Panc1 (cell line): ENCODE measurements around the gene TMEM235. TPM values are rescaled to one million over a fixed set of nuclear protein-coding genes. Genes with fewer than 3 reads are reported as not detected.

Source experiments
- ATAC-seq: fragments of 200-7000 bp; cut with Tn5 transposase; 2 replicates; pipeline ENCODE4 v1.9.1; 2020; ENCODE audit warnings: mild to moderate bottlenecking, moderate library complexity
- BruUV-seq: library from RNA; stranded (reverse); fragments of 400-500 nt; replicated peaks from 2 replicates; lab custom pipeline; 2021; lab: Mats Ljungman, UMichigan
- CTCF ChIA-PET: fragments of 300-600 bp; sonication (Branson Sonifier 250); formaldehyde crosslinking; loops from one replicate; lab custom pipeline; 2022; ENCODE audit warnings: antibody characterized with exemption; lab: Charles Lee
- POLR2A ChIA-PET: fragments of 300-600 bp; sonication (Branson Sonifier 250); formaldehyde crosslinking; loops from one replicate; lab custom pipeline; 2022; ENCODE audit warnings: antibody characterized with exemption; lab: Charles Lee
- DNase-seq: peaks from one replicate; pipeline ENCODE4 v3.0.0-alpha.2; 2010; ENCODE audit warnings: low read depth, low spot score
- H3K27ac ChIP-seq: 2 replicates; pipeline ENCODE4 v1.5.1; 2011; ENCODE audit warnings: mild to moderate bottlenecking, low read length, inconsistent platforms
- H3K27me3 ChIP-seq: fragments of 200-500 bp; sonication (Bioruptor generic); 2 replicates; pipeline ENCODE4 v1.6.0; 2014; ENCODE audit warnings: low read length, inconsistent platforms; ENCODE audit not compliant: control insufficient read depth, insufficient read depth
- H3K36me3 ChIP-seq: fragments of 200-500 bp; sonication (Bioruptor generic); 2 replicates; pipeline ENCODE4 v1.5.1; 2014; ENCODE audit warnings: inconsistent platforms, mild to moderate bottlenecking, low read length, moderate library complexity; ENCODE audit not compliant: control insufficient read depth, insufficient read depth
- H3K4me1 ChIP-seq: 2 replicates; pipeline ENCODE4 v1.5.1; 2011; ENCODE audit warnings: inconsistent platforms, mild to moderate bottlenecking, low read length, moderate library complexity; ENCODE audit not compliant: control insufficient read depth, insufficient read depth
- H3K4me3 ChIP-seq, 2 experiments: 2 replicates each; pipeline ENCODE4 v1.5.1; 2011 to 2012; ENCODE audit warnings: low read depth in 2 of 2, low read length in 2 of 2, mild to moderate bottlenecking in 2 of 2, inconsistent platforms in 1 of 2, moderate library complexity in 1 of 2
- H3K9me3 ChIP-seq: fragments of 200-500 bp; sonication (Bioruptor generic); 2 replicates; pipeline ENCODE4 v1.5.1; 2014; ENCODE audit warnings: low read depth, mild to moderate bottlenecking, inconsistent platforms, low read length, moderate library complexity; ENCODE audit not compliant: control insufficient read depth, insufficient read depth
- POLR2AphosphoS5 ChIP-seq: IDR thresholded peaks from 2 replicates; pipeline ENCODE4 v1.6.1; 2012; ENCODE audit warnings: mild to moderate bottlenecking, low read depth, low read length, moderate library complexity
- SIN3A ChIP-seq: IDR thresholded peaks from 2 replicates; pipeline ENCODE4 v1.6.1; 2012; ENCODE audit warnings: low read depth, mild to moderate bottlenecking, low read length, moderate library complexity, borderline replicate concordance; ENCODE audit not compliant: insufficient read depth
- TCF7L2 ChIP-seq: IDR thresholded peaks from 2 replicates; pipeline ENCODE4 v1.6.1; 2011; ENCODE audit warnings: mild to moderate bottlenecking, low read depth, low read length, inconsistent platforms
- in situ Hi-C: cut with HindIII; loops from 2 replicates; pipeline ENCODE4 v1.10.0; 2016; ENCODE audit warnings: low sequenced_read_pairs, low pct_unique_long_range_greater_than_20kb
- intact Hi-C: fragments of 100-400 bp; cut with micrococcal nuclease; formaldehyde crosslinking; loops from one replicate; pipeline ENCODE4 v1.10.0; 2022; ENCODE audit not compliant: unreplicated experiment
- total RNA-seq: library from RNA; stranded (reverse); gene quantifications from one replicate; pipeline ENCODE4 v1.2.1, GENCODE V29; 2021; ENCODE audit not compliant: unreplicated experiment
- TF ChIP-seq, protein P1 (sequence below), 2 experiments: IDR thresholded peaks; 2 replicates each; pipeline ENCODE4 v1.6.1; 2011 to 2012; ENCODE audit warnings: low read depth in 2 of 2, control low read depth in 1 of 2, low read length in 1 of 2, mild to moderate bottlenecking in 1 of 2, moderate library complexity in 1 of 2; ENCODE audit not compliant: insufficient read depth in 1 of 2
- TF ChIP-seq, protein P2 (sequence below): fragments of 450-650 bp; IDR thresholded peaks from 2 replicates; pipeline ENCODE4 v1.5.1; 2017; ENCODE audit warnings: mild to moderate bottlenecking

TMEM235 gene
- total RNA-seq, 1 experiment from 2014 or later: not detected

DNA sequence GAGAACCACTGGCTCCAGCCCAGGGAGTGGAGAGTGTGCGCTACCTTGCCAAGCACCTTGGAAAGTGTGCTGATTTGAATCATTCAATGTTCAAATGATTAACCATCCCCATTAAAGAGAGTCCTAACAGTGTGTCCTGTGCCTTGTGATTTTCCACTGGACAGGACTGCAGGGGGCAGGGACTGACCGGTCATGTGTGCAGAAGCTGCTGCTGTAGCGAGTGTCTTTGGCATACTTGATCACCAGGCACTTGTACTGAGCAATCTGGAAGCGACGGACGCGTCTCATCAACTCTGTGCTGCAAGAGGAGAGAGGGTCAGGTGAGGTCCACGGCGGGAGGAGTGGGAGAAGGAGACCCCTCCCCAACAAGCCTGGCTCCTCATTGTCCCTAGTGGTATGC, 46.6 kb upstream of the TMEM235 start:
- Histone ChIP-seq H3K4me1 (peaks cover 26% of the 10 kb centered on the region), H3K36me3 (peaks cover 3% of the 10 kb centered on the region), H3K27ac (no peak overlapping the region), H3K27me3 (no peaks in the 10 kb centered on the region), H3K9me3 (no peaks in the 10 kb centered on the region), H3K4me3 (no peak overlapping the region)
- no peak for ATAC-seq
- DNase-seq: no peak
- intact Hi-C loops (no loop called here), in situ Hi-C loops (no loop called here)
- no TSS peak for BruUV-seq
- POLR2A ChIA-PET: no interaction called here
- TF ChIP-seq, protein P1, sequence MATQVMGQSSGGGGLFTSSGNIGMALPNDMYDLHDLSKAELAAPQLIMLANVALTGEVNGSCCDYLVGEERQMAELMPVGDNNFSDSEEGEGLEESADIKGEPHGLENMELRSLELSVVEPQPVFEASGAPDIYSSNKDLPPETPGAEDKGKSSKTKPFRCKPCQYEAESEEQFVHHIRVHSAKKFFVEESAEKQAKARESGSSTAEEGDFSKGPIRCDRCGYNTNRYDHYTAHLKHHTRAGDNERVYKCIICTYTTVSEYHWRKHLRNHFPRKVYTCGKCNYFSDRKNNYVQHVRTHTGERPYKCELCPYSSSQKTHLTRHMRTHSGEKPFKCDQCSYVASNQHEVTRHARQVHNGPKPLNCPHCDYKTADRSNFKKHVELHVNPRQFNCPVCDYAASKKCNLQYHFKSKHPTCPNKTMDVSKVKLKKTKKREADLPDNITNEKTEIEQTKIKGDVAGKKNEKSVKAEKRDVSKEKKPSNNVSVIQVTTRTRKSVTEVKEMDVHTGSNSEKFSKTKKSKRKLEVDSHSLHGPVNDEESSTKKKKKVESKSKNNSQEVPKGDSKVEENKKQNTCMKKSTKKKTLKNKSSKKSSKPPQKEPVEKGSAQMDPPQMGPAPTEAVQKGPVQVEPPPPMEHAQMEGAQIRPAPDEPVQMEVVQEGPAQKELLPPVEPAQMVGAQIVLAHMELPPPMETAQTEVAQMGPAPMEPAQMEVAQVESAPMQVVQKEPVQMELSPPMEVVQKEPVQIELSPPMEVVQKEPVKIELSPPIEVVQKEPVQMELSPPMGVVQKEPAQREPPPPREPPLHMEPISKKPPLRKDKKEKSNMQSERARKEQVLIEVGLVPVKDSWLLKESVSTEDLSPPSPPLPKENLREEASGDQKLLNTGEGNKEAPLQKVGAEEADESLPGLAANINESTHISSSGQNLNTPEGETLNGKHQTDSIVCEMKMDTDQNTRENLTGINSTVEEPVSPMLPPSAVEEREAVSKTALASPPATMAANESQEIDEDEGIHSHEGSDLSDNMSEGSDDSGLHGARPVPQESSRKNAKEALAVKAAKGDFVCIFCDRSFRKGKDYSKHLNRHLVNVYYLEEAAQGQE (IDR thresholded peaks at IDR 0.05; ENCODE audit: insufficient read depth in 1 of 2, low read depth in 2 of 2, low read length in 1 of 2): no peak
- CTCF ChIA-PET: no interaction called here

DNA sequence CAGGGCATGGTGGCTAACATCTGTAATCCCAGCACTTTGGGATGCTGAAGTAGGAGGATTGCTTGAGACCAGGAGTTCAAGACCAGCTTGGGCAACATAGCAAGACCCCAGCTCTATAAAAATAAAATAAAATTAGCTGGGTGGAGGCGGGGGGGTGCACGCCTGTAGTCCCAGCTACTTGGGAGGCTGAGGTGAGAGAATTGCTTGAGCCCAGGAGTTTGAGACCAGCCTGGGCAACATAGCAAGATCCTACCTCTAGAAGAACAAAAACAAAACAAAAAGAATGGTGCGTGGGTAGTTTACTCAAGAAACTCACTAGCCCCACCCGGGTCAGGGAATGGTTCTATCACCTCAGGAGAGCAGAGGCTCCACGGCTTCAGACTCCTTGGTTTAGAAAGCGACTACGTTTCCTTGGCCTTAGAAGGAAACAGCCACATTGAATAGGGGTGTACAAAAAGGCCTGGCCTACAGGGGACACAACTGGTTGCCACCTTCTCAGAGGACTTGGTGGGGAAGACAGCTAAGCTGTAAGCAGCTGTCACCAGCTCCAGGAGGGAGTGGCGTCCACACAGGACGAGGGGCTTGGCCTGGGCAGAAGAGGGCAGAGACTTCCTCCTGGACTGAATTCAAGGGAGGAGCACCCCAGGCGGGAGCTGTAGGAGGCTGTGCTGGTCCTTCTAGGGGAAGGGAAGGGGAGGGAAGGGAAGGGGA, 45.3 kb upstream of the TMEM235 start:
- in situ Hi-C loops (no loop called here), intact Hi-C loops (no loop called here)
- DNase-seq (no peak), ATAC-seq (peak; percentile 61)
- ChIA-PET POLR2A (interaction anchor here (0.6 kb wide), 2 partner anchors 48 to 58 kb away, joined by 3 to 4 read pairs; no protein-coding TSS in a partner anchor), CTCF (interaction anchor here (0.6 to 1.1 kb wide), 6 partner anchors 10 to 273 kb away, joined by 3 to 17 read pairs (median 4); no protein-coding TSS in a partner anchor)
- Histone ChIP-seq H3K4me3 (peak overlapping the region; percentile 65 to 86), H3K4me1 (peaks cover 26% of the 10 kb centered on the region), H3K27ac (peak overlapping the region; percentile 69), H3K27me3 (no peaks in the 10 kb centered on the region), H3K9me3 (no peaks in the 10 kb centered on the region), H3K36me3 (no peaks in the 10 kb centered on the region; the same call in 1 of the 2 replicates)
- BruUV-seq: no TSS peak
- TF ChIP-seq, protein P2, sequence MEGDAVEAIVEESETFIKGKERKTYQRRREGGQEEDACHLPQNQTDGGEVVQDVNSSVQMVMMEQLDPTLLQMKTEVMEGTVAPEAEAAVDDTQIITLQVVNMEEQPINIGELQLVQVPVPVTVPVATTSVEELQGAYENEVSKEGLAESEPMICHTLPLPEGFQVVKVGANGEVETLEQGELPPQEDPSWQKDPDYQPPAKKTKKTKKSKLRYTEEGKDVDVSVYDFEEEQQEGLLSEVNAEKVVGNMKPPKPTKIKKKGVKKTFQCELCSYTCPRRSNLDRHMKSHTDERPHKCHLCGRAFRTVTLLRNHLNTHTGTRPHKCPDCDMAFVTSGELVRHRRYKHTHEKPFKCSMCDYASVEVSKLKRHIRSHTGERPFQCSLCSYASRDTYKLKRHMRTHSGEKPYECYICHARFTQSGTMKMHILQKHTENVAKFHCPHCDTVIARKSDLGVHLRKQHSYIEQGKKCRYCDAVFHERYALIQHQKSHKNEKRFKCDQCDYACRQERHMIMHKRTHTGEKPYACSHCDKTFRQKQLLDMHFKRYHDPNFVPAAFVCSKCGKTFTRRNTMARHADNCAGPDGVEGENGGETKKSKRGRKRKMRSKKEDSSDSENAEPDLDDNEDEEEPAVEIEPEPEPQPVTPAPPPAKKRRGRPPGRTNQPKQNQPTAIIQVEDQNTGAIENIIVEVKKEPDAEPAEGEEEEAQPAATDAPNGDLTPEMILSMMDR: no peak
- TF ChIP-seq POLR2AphosphoS5 (no peak), SIN3A (no peak), TCF7L2 (no peak)
- TF ChIP-seq, protein P1 (IDR thresholded peaks at IDR 0.05; ENCODE audit: insufficient read depth in 1 of 2, low read depth in 2 of 2, low read length in 1 of 2): no peak
